GM20431 (cell line): Measurements from ENCODE around the gene CUEDC2.

Experiments
- in situ Hi-C: fragments of 300-500 bp; cut with MseI, MboI; formaldehyde crosslinking; loops from one replicate; pipeline ENCODE4 v1.15.0; 2020; ENCODE audit warnings: low sequenced_read_pairs; ENCODE audit not compliant: unreplicated experiment

Gene CUEDC2

DNA sequence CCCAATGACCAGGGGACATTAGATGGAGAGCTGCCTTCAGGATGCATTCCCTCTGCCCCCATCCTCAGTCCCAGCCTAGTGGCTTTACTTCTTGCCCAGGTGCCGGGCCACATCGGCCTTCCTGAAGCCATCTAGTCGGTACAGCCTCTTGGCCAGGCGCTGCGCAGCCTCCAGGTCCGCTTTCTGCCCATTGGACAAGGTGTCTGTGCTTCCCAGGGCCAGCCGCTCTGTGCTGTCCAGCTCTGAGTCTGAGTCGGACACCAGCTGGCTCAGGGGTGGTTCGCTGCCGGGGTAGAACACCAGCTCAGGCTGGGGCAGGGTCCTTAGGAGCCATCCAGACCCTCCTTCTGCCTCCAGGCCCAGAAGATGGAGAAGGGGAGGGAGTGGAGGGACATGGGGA, 20.1 kb downstream of the CUEDC2 start:
- in situ Hi-C loops, result no loop called here

DNA sequence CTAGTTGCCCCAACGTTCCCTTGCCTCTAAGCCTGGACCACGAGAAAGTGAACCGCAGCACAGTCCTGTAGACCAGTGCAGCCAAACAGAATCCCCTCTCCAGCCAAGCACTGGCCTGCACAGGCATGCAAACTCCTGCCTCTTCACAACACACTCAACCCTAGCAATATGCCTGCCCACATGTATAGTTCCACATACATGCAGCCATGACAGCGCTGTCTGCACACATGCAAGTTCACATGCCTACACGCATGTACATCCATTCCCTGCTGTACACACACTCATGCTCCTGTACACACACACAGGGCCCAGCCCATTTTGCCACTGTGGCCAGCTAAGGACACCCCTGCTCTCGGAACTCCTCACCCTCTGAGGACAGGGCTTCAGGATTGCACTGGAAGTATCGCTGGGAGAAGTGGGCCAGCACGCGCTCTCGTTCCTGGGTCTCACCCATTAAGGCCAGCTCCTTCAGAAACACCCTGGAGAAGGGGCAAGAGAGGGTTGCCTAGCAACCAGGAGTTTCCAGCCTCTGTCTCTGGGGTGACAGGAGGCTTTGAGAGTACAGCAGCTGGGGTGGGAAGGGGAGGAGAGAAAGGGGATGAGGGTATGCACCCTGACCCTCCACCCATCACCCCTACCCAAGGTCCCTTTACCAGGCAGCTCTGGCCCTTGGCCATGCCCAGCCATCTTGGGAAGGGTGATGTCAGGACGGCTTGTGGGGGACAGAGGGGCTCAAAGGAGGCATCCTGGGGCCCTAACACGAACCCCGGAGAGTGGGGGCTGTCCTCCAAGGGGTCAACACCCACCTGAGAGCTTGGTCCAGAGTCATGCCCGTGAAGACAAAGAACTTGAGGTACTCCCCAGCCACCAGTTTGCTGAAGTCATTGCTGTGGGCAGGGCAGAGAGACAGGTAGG, 20.8 kb downstream of the CUEDC2 start:
- in situ Hi-C loops, result no loop called here

DNA sequence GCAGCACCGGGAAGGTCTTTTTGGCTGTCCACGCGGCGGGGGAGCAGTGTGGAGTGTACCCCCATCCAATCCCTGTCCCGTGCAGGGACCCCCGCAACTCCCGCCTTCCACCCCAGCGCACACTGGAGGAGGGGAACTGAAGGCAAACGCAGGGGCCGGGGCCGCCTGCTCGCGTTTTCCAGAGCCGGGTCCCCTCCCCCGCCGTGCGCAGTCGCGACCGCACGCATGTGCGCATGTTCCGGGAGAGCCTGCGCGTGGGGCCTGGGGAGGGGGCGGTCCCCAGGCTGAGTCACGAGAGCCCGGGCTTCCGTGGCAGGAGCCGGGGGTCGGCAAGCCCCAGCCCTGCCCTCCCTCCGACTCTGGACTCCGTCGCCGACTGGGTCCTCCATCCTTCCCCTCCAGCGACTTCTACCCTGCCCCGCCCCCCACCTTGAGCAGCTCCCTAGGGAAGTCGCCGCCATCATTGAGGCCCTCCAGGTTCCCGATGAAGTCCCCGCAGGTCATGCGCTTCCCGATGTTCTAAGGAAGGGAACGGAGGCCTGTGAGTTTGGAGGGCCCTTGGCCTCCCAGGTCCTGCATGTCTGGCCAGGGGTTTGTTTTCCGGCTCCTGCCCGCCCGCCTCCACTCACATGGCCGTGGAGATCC, 21.8 kb downstream of the CUEDC2 start:
- in situ Hi-C loops, result no loop called here

- in situ Hi-C loops, result no loop called here
Measured at GRCh38 chr10:102409604-102410428, 22.6 kb downstream of the CUEDC2 start.

GRCh38 chr10:102408728-102409603, 23.4 kb downstream of the CUEDC2 start:
- in situ Hi-C loops, result no loop called here

- in situ Hi-C loops, result no loop called here
Measured at GRCh38 chr10:102408131-102408727, 24.1 kb downstream of the CUEDC2 start.

DNA sequence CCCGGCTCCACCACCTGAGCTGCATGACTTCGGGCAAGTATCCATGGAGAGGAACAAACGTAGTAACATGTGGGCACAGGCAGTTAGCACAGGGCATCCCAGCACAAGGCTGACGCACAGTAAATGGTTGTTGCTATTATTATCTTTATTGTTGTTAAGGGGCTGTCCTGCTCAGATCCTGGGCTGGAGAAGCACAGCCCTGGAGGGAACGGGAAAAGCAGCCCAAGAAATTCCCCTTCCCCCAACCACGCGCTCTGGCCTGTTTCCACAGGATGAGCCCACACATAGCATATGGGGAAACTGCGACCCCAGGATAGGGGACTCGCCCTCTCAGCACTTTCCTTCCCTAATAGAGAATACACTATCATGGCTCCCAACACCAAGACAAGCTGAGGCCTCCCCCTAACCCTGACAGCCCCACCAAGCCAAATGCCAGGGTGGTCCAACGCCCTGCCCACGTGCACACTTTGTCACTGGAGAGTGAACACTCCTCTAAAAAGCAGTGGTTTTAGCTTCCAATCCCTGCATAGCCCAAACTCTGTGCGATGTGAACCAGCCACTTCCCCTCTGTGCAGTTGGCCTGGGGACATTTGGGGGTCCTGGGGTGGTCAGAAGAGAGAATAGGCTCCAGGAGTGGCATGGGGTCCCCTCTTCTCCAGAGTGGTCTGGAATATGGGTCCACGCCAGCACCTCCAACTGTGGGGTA, 24.8 kb downstream of the CUEDC2 start:
- in situ Hi-C loops, result no loop called here

- in situ Hi-C loops, result no loop called here
Measured at GRCh38 chr10:102406815-102407214, 25.6 kb downstream of the CUEDC2 start.

- in situ Hi-C loops, result no loop called here
Measured at GRCh38 chr10:102405632-102406031, 26.7 kb downstream of the CUEDC2 start.

- in situ Hi-C loops, result no loop called here
Measured at GRCh38 chr10:102405108-102405571, 27.2 kb downstream of the CUEDC2 start.

DNA sequence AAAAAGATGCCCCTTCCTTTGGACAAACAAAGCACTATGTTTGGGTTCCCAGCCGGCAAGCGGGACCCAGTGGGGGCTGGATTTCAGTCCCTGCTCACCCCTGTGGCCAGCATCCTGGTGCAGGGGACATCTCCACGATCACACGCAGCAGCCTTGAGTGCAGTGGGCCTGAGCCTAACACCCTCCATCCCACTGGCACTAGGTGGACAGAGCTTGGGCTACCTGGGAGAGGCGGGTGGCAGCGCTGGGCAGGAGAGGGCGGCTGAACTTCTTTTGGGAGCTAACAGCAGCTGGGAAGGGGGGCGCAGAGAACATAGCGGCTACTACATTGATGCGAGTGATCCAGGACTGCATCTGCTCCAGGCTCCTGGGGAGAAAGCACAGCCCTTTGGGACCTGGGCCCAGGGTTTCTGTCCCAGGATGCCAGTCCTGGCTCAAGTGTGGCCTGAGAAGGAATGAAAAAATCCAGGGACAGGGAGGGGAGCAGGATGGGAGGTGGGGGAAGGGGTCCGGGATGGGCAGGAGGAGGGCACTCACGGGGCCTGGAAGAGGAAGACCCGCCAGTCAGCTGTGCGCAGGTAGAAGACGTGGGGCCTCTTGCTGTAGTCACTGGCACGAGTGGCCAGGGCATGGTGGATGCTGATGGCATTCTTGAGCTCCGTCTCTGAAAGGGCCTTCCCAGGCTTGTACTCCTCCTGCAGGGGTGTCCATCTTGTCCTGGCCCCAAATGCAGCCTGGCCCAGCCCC, 27.8 kb downstream of the CUEDC2 start:
- in situ Hi-C loops, result no loop called here

GRCh38 chr10:102403115-102403514, 29.3 kb downstream of the CUEDC2 start:
- in situ Hi-C loops, result no loop called here

DNA sequence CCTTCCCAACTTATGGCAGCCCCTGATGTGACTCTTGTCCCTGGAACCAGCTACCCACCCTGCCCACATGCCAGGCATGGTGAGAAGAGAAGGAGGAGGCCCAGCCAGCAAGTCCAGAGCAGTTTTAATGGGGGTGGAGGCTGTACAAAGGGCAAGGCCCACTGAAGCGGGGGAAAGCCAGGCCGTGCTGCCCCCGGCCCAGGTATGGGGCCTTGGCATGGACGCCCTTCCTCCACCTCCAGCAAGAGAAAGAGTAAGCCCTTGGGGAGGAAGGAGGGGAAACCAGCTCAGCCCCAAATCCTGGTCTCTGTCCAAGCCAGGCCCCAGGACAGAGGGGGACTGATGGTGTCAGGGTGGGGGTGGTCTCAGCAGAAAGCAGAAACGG, 29.9 kb downstream of the CUEDC2 start:
- in situ Hi-C loops, result no loop called here

- in situ Hi-C loops, result no loop called here
Measured at GRCh38 chr10:102401735-102402511, 30.5 kb downstream of the CUEDC2 start.

DNA sequence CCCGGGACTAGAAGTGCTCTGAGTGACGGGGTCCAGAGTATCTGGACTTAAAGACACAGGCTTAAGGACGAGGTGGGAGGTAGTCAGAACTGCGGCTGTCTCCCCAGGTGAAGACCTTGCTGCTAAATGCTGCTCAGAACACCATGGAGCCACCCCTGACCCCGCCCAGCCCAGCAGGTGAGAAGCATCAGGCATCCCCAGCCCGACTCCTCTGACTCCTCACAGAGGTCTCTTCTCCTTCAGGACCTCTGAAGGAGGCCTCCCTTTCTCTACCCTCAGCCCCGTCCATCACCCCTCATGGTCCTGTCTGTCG, 31.1 kb downstream of the CUEDC2 start:
- in situ Hi-C loops, result no loop called here

- in situ Hi-C loops, result no loop called here
Measured at GRCh38 chr10:102400598-102401341, 31.6 kb downstream of the CUEDC2 start.

GRCh38 chr10:102400076-102400475, 32.3 kb downstream of the CUEDC2 start:
- in situ Hi-C loops, result no loop called here
